T-helper 17 cell (primary cell): ENCODE measurements around the gene C2CD2. TPM values are rescaled to one million over a fixed set of nuclear protein-coding genes. Genes with fewer than 3 reads are reported as not detected.

Source experiments
- ATAC-seq: fragments of 150-1000 bp; cut with Tn5 transposase; 2 replicates; pipeline ENCODE4 v1.10.0; 2021; ENCODE audit warnings: mild to moderate bottlenecking, moderate library complexity
- DNase-seq, 3 donors: peaks; one replicate each; pipeline versions ENCODE4 v3.0.0 to v3.0.0-alpha.2; 2020 to 2021
- H3K9me3 ChIP-seq: one replicate; pipeline ENCODE4 v1.7.0; 2013; ENCODE audit warnings: low read length, mild to moderate bottlenecking; ENCODE audit not compliant: control insufficient read depth, poor library complexity, severe bottlenecking
- H3K27ac Mint-ChIP-seq: one replicate; pipeline ENCODE4 v1.8.0; 2022; ENCODE audit warnings: mild to moderate bottlenecking, moderate library complexity, mixed read lengths
- H3K27me3 Mint-ChIP-seq: one replicate; pipeline ENCODE4 v1.8.0; 2022; ENCODE audit warnings: mixed read lengths
- H3K36me3 Mint-ChIP-seq: one replicate; pipeline ENCODE4 v1.8.0; 2022; ENCODE audit warnings: low read depth, mixed read lengths
- H3K4me1 Mint-ChIP-seq: one replicate; pipeline ENCODE4 v1.8.0; 2022; ENCODE audit warnings: mild to moderate bottlenecking, mixed read lengths
- H3K4me3 Mint-ChIP-seq: one replicate; pipeline ENCODE4 v1.8.0; 2022; ENCODE audit warnings: mild to moderate bottlenecking, moderate library complexity, mixed read lengths
- total RNA-seq, 4 donors: library from RNA in 2 of 4; stranded (reverse) in 2 of 4; gene quantifications; one replicate each; pipeline ENCODE4 v1.2.3 and lab custom pipeline; 2022 to 2026

The C2CD2 gene
- total RNA-seq, 2 donors from 2014 or later: 3.7 to 6.0 TPM

GRCh38 chr21:41901782-41902181 lies 52.0 kb downstream of the C2CD2 start:
- H3K4me3 Mint-ChIP-seq: no peak overlapping the region
- ATAC-seq: no peak
- H3K4me1 Mint-ChIP-seq: peaks cover 20% of the 10 kb centered on the region
- no peak overlapping the region for H3K27ac Mint-ChIP-seq
- no peaks in the 10 kb centered on the region for H3K27me3 Mint-ChIP-seq
- H3K9me3 ChIP-seq: no peaks in the 10 kb centered on the region
- no peak for DNase-seq
- peaks cover 5% of the 10 kb centered on the region for H3K36me3 Mint-ChIP-seq

- no peaks in the 10 kb centered on the region for H3K9me3 ChIP-seq
- DNase-seq (no peak), ATAC-seq (peak; percentile 30)
- Mint-ChIP-seq H3K27ac (no peak overlapping the region), H3K27me3 (no peaks in the 10 kb centered on the region), H3K4me3 (no peak overlapping the region), H3K4me1 (peaks cover 21% of the 10 kb centered on the region), H3K36me3 (peaks cover 5% of the 10 kb centered on the region)
Measured at GRCh38 chr21:41901099-41901498, 52.7 kb downstream of the C2CD2 start.

GRCh38 chr21:41900401-41900800 lies 53.4 kb downstream of the C2CD2 start:
- ATAC-seq (no peak), DNase-seq (no peak)
- H3K27me3 Mint-ChIP-seq: no peaks in the 10 kb centered on the region
- H3K9me3 ChIP-seq: no peaks in the 10 kb centered on the region
- no peak overlapping the region for H3K4me3 Mint-ChIP-seq
- peaks cover 26% of the 10 kb centered on the region for H3K4me1 Mint-ChIP-seq
- no peak overlapping the region for H3K27ac Mint-ChIP-seq
- peaks cover 5% of the 10 kb centered on the region for H3K36me3 Mint-ChIP-seq

GRCh38 chr21:41899426-41900202 lies 54.2 kb downstream of the C2CD2 start:
- no peaks in the 10 kb centered on the region for H3K27me3 Mint-ChIP-seq
- peak overlapping the region; percentile 80 for H3K27ac Mint-ChIP-seq
- H3K4me1 Mint-ChIP-seq: peaks cover 26% of the 10 kb centered on the region
- H3K4me3 Mint-ChIP-seq: peak overlapping the region; percentile 68
- ATAC-seq: peak; percentile 54
- peaks cover 5% of the 10 kb centered on the region for H3K36me3 Mint-ChIP-seq
- DNase-seq: no peak
- H3K9me3 ChIP-seq: no peaks in the 10 kb centered on the region

- DNase-seq (no peak), ATAC-seq (no peak)
- Mint-ChIP-seq H3K36me3 (peaks cover 5% of the 10 kb centered on the region), H3K27ac (peak overlapping the region; percentile 80), H3K4me3 (peak overlapping the region; percentile 68), H3K4me1 (peaks cover 26% of the 10 kb centered on the region), H3K27me3 (no peaks in the 10 kb centered on the region)
- H3K9me3 ChIP-seq: no peaks in the 10 kb centered on the region
Measured at GRCh38 chr21:41898998-41899397, 54.8 kb downstream of the C2CD2 start.

- Mint-ChIP-seq H3K27me3 (no peaks in the 10 kb centered on the region), H3K27ac (no peak overlapping the region), H3K4me1 (peaks cover 24% of the 10 kb centered on the region), H3K36me3 (peaks cover 5% of the 10 kb centered on the region), H3K4me3 (no peak overlapping the region)
- no peak for ATAC-seq
- DNase-seq: no peak
- no peaks in the 10 kb centered on the region for H3K9me3 ChIP-seq
Measured at GRCh38 chr21:41897700-41898099, 56.1 kb downstream of the C2CD2 start.

GRCh38 chr21:41897047-41897669 lies 56.7 kb downstream of the C2CD2 start:
- ATAC-seq (no peak), DNase-seq (no peak)
- Mint-ChIP-seq H3K36me3 (peaks cover 4% of the 10 kb centered on the region), H3K4me1 (peaks cover 24% of the 10 kb centered on the region), H3K4me3 (no peak overlapping the region), H3K27ac (no peak overlapping the region), H3K27me3 (no peaks in the 10 kb centered on the region)
- H3K9me3 ChIP-seq: no peaks in the 10 kb centered on the region

- H3K4me1 Mint-ChIP-seq: peaks cover 18% of the 10 kb centered on the region
- H3K4me3 Mint-ChIP-seq: peak overlapping the region; percentile 12
- H3K36me3 Mint-ChIP-seq: no peaks in the 10 kb centered on the region
- DNase-seq (peak in 2 of 3 donors; percentile 16 to 27), ATAC-seq (peak; percentile 97)
- no peaks in the 10 kb centered on the region for H3K9me3 ChIP-seq
- H3K27me3 Mint-ChIP-seq: no peaks in the 10 kb centered on the region
- no peak overlapping the region for H3K27ac Mint-ChIP-seq
Measured at GRCh38 chr21:41895643-41896493, 58.0 kb downstream of the C2CD2 start.

- Mint-ChIP-seq H3K27me3 (no peaks in the 10 kb centered on the region), H3K27ac (no peak overlapping the region), H3K4me3 (no peak overlapping the region), H3K36me3 (no peaks in the 10 kb centered on the region), H3K4me1 (peaks cover 16% of the 10 kb centered on the region)
- ATAC-seq (no peak), DNase-seq (no peak)
- H3K9me3 ChIP-seq: no peaks in the 10 kb centered on the region
Measured at GRCh38 chr21:41894922-41895557, 58.8 kb downstream of the C2CD2 start.

- ATAC-seq: no peak
- DNase-seq: no peak
- Mint-ChIP-seq H3K4me1 (peaks cover 16% of the 10 kb centered on the region), H3K27me3 (no peaks in the 10 kb centered on the region), H3K27ac (no peak overlapping the region), H3K36me3 (no peaks in the 10 kb centered on the region), H3K4me3 (no peak overlapping the region)
- H3K9me3 ChIP-seq: no peaks in the 10 kb centered on the region
Measured at GRCh38 chr21:41894511-41894910, 59.3 kb downstream of the C2CD2 start.

- H3K9me3 ChIP-seq: no peaks in the 10 kb centered on the region
- Mint-ChIP-seq H3K4me3 (no peak overlapping the region), H3K4me1 (peaks cover 9% of the 10 kb centered on the region), H3K36me3 (no peaks in the 10 kb centered on the region), H3K27ac (no peak overlapping the region), H3K27me3 (no peaks in the 10 kb centered on the region)
- ATAC-seq (no peak), DNase-seq (no peak)
Measured at GRCh38 chr21:41892726-41893125, 61.1 kb downstream of the C2CD2 start.

- DNase-seq (no peak), ATAC-seq (no peak)
- no peaks in the 10 kb centered on the region for H3K36me3 Mint-ChIP-seq
- no peak overlapping the region for H3K4me3 Mint-ChIP-seq
- H3K9me3 ChIP-seq: no peaks in the 10 kb centered on the region
- H3K4me1 Mint-ChIP-seq: peaks cover 6% of the 10 kb centered on the region
- H3K27me3 Mint-ChIP-seq: no peaks in the 10 kb centered on the region
- H3K27ac Mint-ChIP-seq: no peak overlapping the region
Measured at GRCh38 chr21:41891132-41891531, 62.7 kb downstream of the C2CD2 start.

GRCh38 chr21:41890355-41890754 lies 63.5 kb downstream of the C2CD2 start:
- Mint-ChIP-seq H3K4me1 (no peaks in the 10 kb centered on the region), H3K27me3 (no peaks in the 10 kb centered on the region), H3K36me3 (no peaks in the 10 kb centered on the region), H3K4me3 (no peak overlapping the region), H3K27ac (no peak overlapping the region)
- no peaks in the 10 kb centered on the region for H3K9me3 ChIP-seq
- ATAC-seq (no peak), DNase-seq (no peak)
